OCI-LY7 (cell line): ENCODE results near the gene FAM25A.

ENCODE experiments used
- EZH2phosphoT487 ChIP-seq: fragments of 200-600 bp; sonication (generic); IDR thresholded peaks from 2 replicates; pipeline ENCODE4 v1.6.1; 2018; ENCODE audit warnings: low read depth, borderline replicate concordance, mild to moderate bottlenecking, mixed run types, antibody characterized with exemption, low read length, moderate library complexity, mixed read lengths
- TF ChIP-seq, protein P1 (sequence below): fragments of 200-600 bp; sonication (generic); conservative IDR thresholded peaks from 2 replicates; pipeline ENCODE4 v1.5.1; 2014; ENCODE audit warnings: mild to moderate bottlenecking, antibody characterized with exemption, low read length, moderate library complexity, mixed read lengths

DNA sequence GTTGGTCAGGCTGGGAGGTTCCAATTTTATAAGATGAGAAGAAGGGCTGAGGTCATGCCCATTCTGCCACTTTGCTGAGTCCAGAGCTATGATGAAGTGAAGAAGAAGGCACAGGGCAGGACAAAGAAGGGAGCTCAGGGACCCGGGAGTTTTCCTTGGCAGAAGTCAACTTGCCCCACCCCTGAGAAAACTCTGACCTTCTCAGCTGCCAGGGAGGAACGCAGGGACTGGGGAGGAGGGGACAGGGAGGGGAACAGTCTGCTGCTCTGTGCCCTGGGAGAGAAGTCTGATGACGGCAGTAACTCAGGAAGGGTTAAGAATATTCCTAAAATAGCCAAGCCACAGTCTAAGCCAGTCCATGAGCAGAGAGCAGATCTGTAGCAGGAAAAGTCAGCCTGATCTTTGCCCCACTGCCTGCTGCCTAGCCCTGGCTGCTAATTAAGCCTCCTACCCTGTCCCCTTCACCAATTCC, 40.1 kb upstream of the FAM25A start:
- TF ChIP-seq, protein P1, sequence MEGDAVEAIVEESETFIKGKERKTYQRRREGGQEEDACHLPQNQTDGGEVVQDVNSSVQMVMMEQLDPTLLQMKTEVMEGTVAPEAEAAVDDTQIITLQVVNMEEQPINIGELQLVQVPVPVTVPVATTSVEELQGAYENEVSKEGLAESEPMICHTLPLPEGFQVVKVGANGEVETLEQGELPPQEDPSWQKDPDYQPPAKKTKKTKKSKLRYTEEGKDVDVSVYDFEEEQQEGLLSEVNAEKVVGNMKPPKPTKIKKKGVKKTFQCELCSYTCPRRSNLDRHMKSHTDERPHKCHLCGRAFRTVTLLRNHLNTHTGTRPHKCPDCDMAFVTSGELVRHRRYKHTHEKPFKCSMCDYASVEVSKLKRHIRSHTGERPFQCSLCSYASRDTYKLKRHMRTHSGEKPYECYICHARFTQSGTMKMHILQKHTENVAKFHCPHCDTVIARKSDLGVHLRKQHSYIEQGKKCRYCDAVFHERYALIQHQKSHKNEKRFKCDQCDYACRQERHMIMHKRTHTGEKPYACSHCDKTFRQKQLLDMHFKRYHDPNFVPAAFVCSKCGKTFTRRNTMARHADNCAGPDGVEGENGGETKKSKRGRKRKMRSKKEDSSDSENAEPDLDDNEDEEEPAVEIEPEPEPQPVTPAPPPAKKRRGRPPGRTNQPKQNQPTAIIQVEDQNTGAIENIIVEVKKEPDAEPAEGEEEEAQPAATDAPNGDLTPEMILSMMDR, result no peak
- TF ChIP-seq EZH2phosphoT487, result no peak
